Measurements from ENCODE around the gene SERPINC1. TPM values are rescaled to one million over a fixed set of nuclear protein-coding genes. Genes with fewer than 3 reads are reported as not detected.
"Not testable (repeated sequence)": the region's sequence is repeated elsewhere in the genome, so short reads cannot be mapped to it uniquely, and the experiment has no call there.

SERPINC1 gene
- 3.7 TPM for total RNA-seq

GRCh38 chr1:173917149-173917548 is at the start of gene SERPINC1:
Gene SERPINC1 (minus strand): TSS chr1:173917327. CDS start chr1:173917259, 68 bp downstream.
- Histone ChIP-seq H3K4me3 (no peak within 1 kb of the TSS), H3K4me1 (no peaks in the 10 kb centered on the region), H3K27me3 (no peaks in the 10 kb centered on the region), H3K36me3 (no peaks in the 10 kb centered on the region), H3K27ac (no peak within 1 kb of the TSS), H3K9me3 (no peaks in the 10 kb centered on the region)
- no peak for DNase-seq (ENCODE audit: low spot score in 2 of 2)
- intact Hi-C loops (cut with DNase I) = no loop called here
- no peak for TF ChIP-seq CTCF (IDR thresholded peaks at IDR 0.05)

- H3K9me3 ChIP-seq; H3K4me3 ChIP-seq; DNase-seq (ENCODE audit: low spot score in 2 of 2); intact Hi-C loops (cut with DNase I); H3K27me3 ChIP-seq; H3K27ac ChIP-seq; H3K4me1 ChIP-seq: not testable (repeated sequence)
- peaks cover 59 to 78% of the 10 kb centered on the region in 2 donors for H3K36me3 ChIP-seq
Observed at GRCh38 chr1:173965896-173966295, 48.8 kb upstream of the SERPINC1 start.

GRCh38 chr1:173963477-173963876 is 46.4 kb upstream of the SERPINC1 start:
- Histone ChIP-seq H3K36me3 (peaks cover 57 to 80% of the 10 kb centered on the region in 2 donors), H3K4me3 (no peak overlapping the region), H3K27me3 (no peaks in the 10 kb centered on the region), H3K27ac (no peak overlapping the region), H3K4me1 (no peaks in the 10 kb centered on the region), H3K9me3 (no peaks in the 10 kb centered on the region)
- no peak for TF ChIP-seq CTCF (IDR thresholded peaks at IDR 0.05)
- DNase-seq (ENCODE audit: low spot score in 2 of 2) = no peak
- intact Hi-C loops (cut with DNase I) = no loop called here

- intact Hi-C loops (cut with DNase I) = no loop called here
- Histone ChIP-seq H3K4me3 (no peak overlapping the region), H3K4me1 (no peaks in the 10 kb centered on the region), H3K27me3 (no peaks in the 10 kb centered on the region), H3K27ac (no peak overlapping the region), H3K9me3 (no peaks in the 10 kb centered on the region), H3K36me3 (peaks cover 59 to 86% of the 10 kb centered on the region in 2 donors)
- no peak for TF ChIP-seq CTCF (IDR thresholded peaks at IDR 0.05)
- DNase-seq (ENCODE audit: low spot score in 2 of 2) = no peak
Observed at GRCh38 chr1:173960625-173961024, 43.5 kb upstream of the SERPINC1 start.

- H3K4me1 ChIP-seq = no peaks in the 10 kb centered on the region
- H3K36me3 ChIP-seq = peaks cover 44 to 87% of the 10 kb centered on the region in 2 donors
- H3K4me3 ChIP-seq = no peak overlapping the region
- no peak for TF ChIP-seq CTCF (IDR thresholded peaks at IDR 0.05)
- intact Hi-C loops (cut with DNase I) = no loop called here
- H3K27me3 ChIP-seq = no peaks in the 10 kb centered on the region
- DNase-seq (ENCODE audit: low spot score in 2 of 2) = no peak
- H3K27ac ChIP-seq = no peak overlapping the region
- no peaks in the 10 kb centered on the region for H3K9me3 ChIP-seq
Observed at GRCh38 chr1:173954179-173954578, 37.1 kb upstream of the SERPINC1 start.

GRCh38 chr1:173948594-173948993 is 31.5 kb upstream of the SERPINC1 start:
- Histone ChIP-seq H3K36me3 (peaks cover 66 to 86% of the 10 kb centered on the region in 2 donors), H3K4me3 (no peak overlapping the region), H3K9me3 (no peaks in the 10 kb centered on the region), H3K27ac (no peak overlapping the region), H3K4me1 (no peaks in the 10 kb centered on the region), H3K27me3 (no peaks in the 10 kb centered on the region)
- intact Hi-C loops (cut with DNase I) = no loop called here
- no peak for DNase-seq (ENCODE audit: low spot score in 2 of 2)
- no peak for TF ChIP-seq CTCF (IDR thresholded peaks at IDR 0.05)
